ENCODE data around the gene ZNF99. TPM values are rescaled to one million over a fixed set of nuclear protein-coding genes. Genes with fewer than 3 reads are reported as not detected.

ZNF99 gene
- total and polyA plus RNA-seq, 2 experiments from 2014 or later, result 0.03 TPM; not detected in 1

- no peaks in the 10 kb centered on the region for H3K27me3 ChIP-seq (ENCODE audit: insufficient read depth)
- H2AFZ ChIP-seq, result no peak overlapping the region
- TF ChIP-seq ZNF462 (CRISPR knock-in tag; IDR thresholded peaks at IDR 0.05) (no peak), EZH2 (IDR thresholded peaks at IDR 0.05; ENCODE audit: low read depth, unreplicated experiment) (no peak), NANOG (IDR thresholded peaks at IDR 0.05; ENCODE audit: borderline replicate concordance) (no peak), EZH2phosphoT487 (IDR thresholded peaks at IDR 0.05; ENCODE audit: unreplicated experiment) (no peak), JUNB (IDR thresholded peaks at IDR 0.05; ENCODE audit: unreplicated experiment) (no peak)
- peaks cover 84% of the 10 kb centered on the region for H3K9me3 Mint-ChIP-seq
- no peaks in the 10 kb centered on the region for H3K4me1 ChIP-seq (ENCODE audit: insufficient read depth)
- no peaks in the 10 kb centered on the region for H3K4me1 Mint-ChIP-seq
- DNase-seq (ENCODE audit: low spot score) (no peak), ATAC-seq (no peak)
- H3K79me2 ChIP-seq (replicated peaks; ENCODE audit: insufficient read depth), result no peaks in the 10 kb centered on the region
- H3K4me3 Mint-ChIP-seq, result no peak overlapping the region
- no peaks in the 10 kb centered on the region for H4K20me1 ChIP-seq (replicated peaks; ENCODE audit: insufficient read depth)
- H3F3A ChIP-seq (replicated peaks; ENCODE audit: low read depth), result no peaks in the 10 kb centered on the region
- H3K4me3 ChIP-seq, result no peak overlapping the region
- no peaks in the 10 kb centered on the region for H3K27me3 Mint-ChIP-seq (ENCODE audit: insufficient read depth, low read depth, poor library complexity)
- no peaks in the 10 kb centered on the region for H3K9me2 ChIP-seq (ENCODE audit: insufficient read depth)
- H3K36me3 ChIP-seq (ENCODE audit: insufficient read depth), result no peaks in the 10 kb centered on the region
- H3K36me3 Mint-ChIP-seq (ENCODE audit: low read depth), result peaks cover 30% of the 10 kb centered on the region
- H3K27ac ChIP-seq (ENCODE audit: low read depth), result no peak overlapping the region
- H3K27ac Mint-ChIP-seq, result no peak overlapping the region
- no peak overlapping the region for H3K4me2 ChIP-seq
These were observed 22.5 kb upstream of the ZNF99 start for GRCh38 chr19:22806418-22806817.

- Mint-ChIP-seq H3K27ac (no peak overlapping the region), H3K27me3 (ENCODE audit: insufficient read depth, low read depth, poor library complexity) (no peaks in the 10 kb centered on the region), H3K36me3 (ENCODE audit: low read depth) (peaks cover 54% of the 10 kb centered on the region), H3K9me3 (peaks cover 89% of the 10 kb centered on the region), H3K4me3 (no peak overlapping the region), H3K4me1 (no peaks in the 10 kb centered on the region)
- Histone ChIP-seq H3K4me1 (ENCODE audit: insufficient read depth) (no peaks in the 10 kb centered on the region), H3F3A (replicated peaks; ENCODE audit: low read depth) (no peaks in the 10 kb centered on the region), H3K79me2 (replicated peaks; ENCODE audit: insufficient read depth) (no peaks in the 10 kb centered on the region), H3K27me3 (ENCODE audit: insufficient read depth) (no peaks in the 10 kb centered on the region), H2AFZ (no peak overlapping the region), H3K4me3 (no peak overlapping the region), H3K27ac (ENCODE audit: low read depth) (peak overlapping the region; percentile 94), H4K20me1 (replicated peaks; ENCODE audit: insufficient read depth) (no peaks in the 10 kb centered on the region), H3K36me3 (ENCODE audit: insufficient read depth) (peaks cover 12% of the 10 kb centered on the region), H3K4me2 (0 out of 2 replicates have a peak overlapping the region, but pooled peaks have one; percentile 1), H3K9me2 (ENCODE audit: insufficient read depth) (no peaks in the 10 kb centered on the region)
- ATAC-seq (no peak), DNase-seq (ENCODE audit: low spot score) (peak; percentile 46)
- no peak for TF ChIP-seq ZNF462 (CRISPR knock-in tag; IDR thresholded peaks at IDR 0.05)
- TF ChIP-seq POLR2AphosphoS5 (IDR thresholded peaks at IDR 0.05; ENCODE audit: low read depth), result no peak
These were observed 13.1 kb upstream of the ZNF99 start for GRCh38 chr19:22797040-22797439.

All from GM23338 (cell line).